Activated CD4-positive, alpha-beta memory T cell treated with anti-CD3 and anti-CD28 coated beads, Interleukin-2, amount 10 ng/mL, durations not matched to agents 7 days and 5 days (primary cell): ENCODE results near the gene CEP41. TPM values are rescaled to one million over a fixed set of nuclear protein-coding genes. Genes with fewer than 3 reads are reported as not detected.

Experiments
- CTCF ChIA-PET: fragments of 350-600 bp; sonication (Branson Sonifier 250); formaldehyde crosslinking; loops from one replicate; lab custom pipeline; 2021; ENCODE audit warnings: antibody characterized with exemption, inconsistent platforms; lab: Charles Lee
- POLR2A ChIA-PET: fragments of 350-600 bp; sonication (Branson Sonifier 250); formaldehyde crosslinking; loops from one replicate; lab custom pipeline; 2021; ENCODE audit warnings: antibody characterized with exemption; lab: Charles Lee
- DNase-seq: peaks from one replicate; pipeline ENCODE4 v3.0.0-alpha.2; 2020
- H3K27ac Mint-ChIP-seq: one replicate; pipeline ENCODE4 v1.8.0; 2021; ENCODE audit warnings: mild to moderate bottlenecking, mixed read lengths
- H3K27me3 Mint-ChIP-seq: one replicate; pipeline ENCODE4 v1.8.0; 2021; ENCODE audit warnings: mixed read lengths
- H3K36me3 Mint-ChIP-seq: one replicate; pipeline ENCODE4 v1.8.0; 2021; ENCODE audit warnings: low read depth, mixed read lengths
- H3K4me1 Mint-ChIP-seq: one replicate; pipeline ENCODE4 v1.8.0; 2021; ENCODE audit warnings: mixed read lengths
- H3K4me3 Mint-ChIP-seq: one replicate; pipeline ENCODE4 v1.8.0; 2021; ENCODE audit warnings: mild to moderate bottlenecking, mixed read lengths
- H3K9me3 Mint-ChIP-seq: one replicate; pipeline ENCODE4 v1.8.0; 2021; ENCODE audit warnings: mixed read lengths
- total RNA-seq, 2 experiments: library from RNA; stranded (reverse); gene quantifications; one replicate each; pipeline ENCODE4 v1.2.3, GENCODE V29; 2021

Gene CEP41
- total RNA-seq, 2 experiments from 2014 or later: 13.2 to 15.7 TPM

DNA sequence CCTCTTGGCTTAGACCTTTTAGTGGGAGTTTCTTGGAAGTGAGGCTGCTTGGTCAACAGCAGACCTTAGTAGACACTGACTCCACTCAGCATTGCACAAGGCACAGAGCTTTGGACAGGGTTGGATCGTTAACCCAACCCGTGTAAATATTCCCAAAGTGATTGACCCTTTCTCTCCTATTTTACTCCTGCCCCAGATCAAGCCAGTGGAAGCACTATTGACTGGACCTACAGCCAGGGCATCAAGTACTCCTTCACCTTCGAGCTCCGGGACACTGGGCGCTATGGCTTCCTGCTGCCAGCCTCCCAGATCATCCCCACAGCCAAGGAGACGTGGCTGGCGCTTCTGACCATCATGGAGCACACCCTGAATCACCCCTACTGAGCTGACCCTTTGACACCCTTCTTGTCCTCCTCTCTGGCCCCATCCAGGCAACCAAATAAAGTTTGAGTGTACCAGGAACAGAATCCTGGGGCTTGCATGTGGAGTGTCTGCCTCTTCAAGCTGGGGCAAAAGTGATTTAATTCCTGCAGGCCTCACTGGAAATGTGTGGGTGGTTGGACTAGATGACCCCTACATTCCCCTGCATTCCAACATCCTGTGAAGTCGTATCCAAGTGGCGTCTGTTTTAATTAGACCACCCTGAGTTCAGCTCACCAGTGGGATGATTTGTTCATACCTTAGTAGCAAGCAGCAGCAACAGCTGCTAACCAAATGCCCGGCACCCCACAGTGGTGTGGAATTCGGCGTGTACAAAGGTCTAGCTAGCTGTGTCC, 53.0 kb downstream of the CEP41 start:
- Mint-ChIP-seq H3K36me3 (no peaks in the 10 kb centered on the region), H3K9me3 (no peaks in the 10 kb centered on the region), H3K27me3 (no peaks in the 10 kb centered on the region), H3K27ac (no peak overlapping the region), H3K4me3 (no peak overlapping the region), H3K4me1 (no peaks in the 10 kb centered on the region)
- CTCF ChIA-PET: no interaction called here
- DNase-seq: no peak
- POLR2A ChIA-PET: no interaction called here

DNA sequence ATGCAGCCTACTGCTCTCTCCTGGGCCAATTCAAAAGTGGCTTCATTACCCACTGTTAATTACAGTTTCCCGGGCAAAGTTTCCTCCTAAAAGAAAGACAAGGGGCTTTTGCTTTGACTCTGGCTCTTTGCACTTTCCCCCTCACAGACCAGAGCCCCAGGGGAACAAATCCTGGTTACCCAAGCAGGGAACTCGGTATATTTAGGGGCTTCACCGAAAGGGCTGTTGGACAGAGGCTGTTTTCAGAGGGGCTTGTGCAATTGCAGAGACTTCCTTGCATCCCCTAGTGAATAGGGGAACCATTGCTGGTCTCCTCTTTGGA, 53.5 kb downstream of the CEP41 start:
- H3K4me3 Mint-ChIP-seq: no peak overlapping the region
- H3K4me1 Mint-ChIP-seq: no peaks in the 10 kb centered on the region
- ChIA-PET CTCF (no interaction called here), POLR2A (no interaction called here)
- DNase-seq: no peak
- no peak overlapping the region for H3K27ac Mint-ChIP-seq
- H3K27me3 Mint-ChIP-seq: no peaks in the 10 kb centered on the region
- H3K36me3 Mint-ChIP-seq: no peaks in the 10 kb centered on the region
- no peaks in the 10 kb centered on the region for H3K9me3 Mint-ChIP-seq

DNA sequence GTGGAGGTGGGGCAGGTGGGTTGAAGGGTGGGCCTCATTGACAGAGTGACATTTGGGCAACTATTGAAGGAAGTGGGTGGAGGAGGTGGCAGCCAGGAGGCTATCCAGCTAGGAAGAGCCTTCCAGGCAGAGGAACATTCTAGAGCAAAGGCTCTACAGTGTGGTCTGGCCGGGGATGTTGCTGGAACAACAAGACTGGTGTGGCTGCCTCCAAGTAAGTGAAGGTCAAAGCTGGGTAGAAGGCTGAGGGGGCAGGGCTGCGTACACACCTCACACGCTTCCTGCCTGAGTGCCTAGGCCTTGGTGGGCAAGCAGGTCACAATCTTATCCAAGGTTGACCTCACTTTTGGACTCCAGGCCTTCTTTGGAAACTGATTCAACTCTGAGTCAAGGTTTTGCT, 53.9 kb downstream of the CEP41 start:
- no peak for DNase-seq

DNA sequence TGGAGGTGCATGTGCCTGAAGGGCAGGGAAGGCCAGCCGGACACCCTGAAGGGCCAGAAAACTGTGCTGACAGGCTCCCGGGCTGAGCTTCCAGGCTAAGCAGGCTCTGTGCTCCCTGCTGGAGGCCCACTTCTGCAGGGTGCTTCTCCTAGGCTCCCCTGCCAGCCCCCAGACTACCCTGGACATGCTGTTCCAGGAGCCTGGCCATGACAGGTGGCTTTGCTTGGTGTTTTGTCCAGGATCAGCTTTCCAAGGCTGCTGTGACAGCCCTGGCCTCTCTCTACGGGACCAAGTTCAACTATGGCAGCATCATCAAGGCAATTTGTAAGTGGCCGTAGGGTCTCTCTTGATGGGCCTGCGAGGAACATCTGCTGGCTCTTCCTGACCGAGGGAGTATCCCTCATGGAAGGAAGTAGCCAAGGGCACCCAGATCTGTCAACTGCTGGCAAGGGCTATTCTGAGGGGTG, 55.2 kb downstream of the CEP41 start:
- Mint-ChIP-seq H3K36me3 (no peaks in the 10 kb centered on the region), H3K9me3 (no peaks in the 10 kb centered on the region), H3K4me1 (no peaks in the 10 kb centered on the region), H3K27ac (no peak overlapping the region), H3K27me3 (no peaks in the 10 kb centered on the region), H3K4me3 (no peak overlapping the region)
- DNase-seq: no peak
- POLR2A ChIA-PET: no interaction called here
- CTCF ChIA-PET: no interaction called here

More for the DNA sequence above, 53.9 kb downstream of the CEP41 start:
- no peaks in the 10 kb centered on the region for H3K9me3 Mint-ChIP-seq
- H3K4me1 Mint-ChIP-seq: no peaks in the 10 kb centered on the region
- no peaks in the 10 kb centered on the region for H3K36me3 Mint-ChIP-seq
- POLR2A ChIA-PET: no interaction called here
- no peak overlapping the region for H3K4me3 Mint-ChIP-seq
- H3K27ac Mint-ChIP-seq: no peak overlapping the region
- no peaks in the 10 kb centered on the region for H3K27me3 Mint-ChIP-seq
- CTCF ChIA-PET: no interaction called here

DNA sequence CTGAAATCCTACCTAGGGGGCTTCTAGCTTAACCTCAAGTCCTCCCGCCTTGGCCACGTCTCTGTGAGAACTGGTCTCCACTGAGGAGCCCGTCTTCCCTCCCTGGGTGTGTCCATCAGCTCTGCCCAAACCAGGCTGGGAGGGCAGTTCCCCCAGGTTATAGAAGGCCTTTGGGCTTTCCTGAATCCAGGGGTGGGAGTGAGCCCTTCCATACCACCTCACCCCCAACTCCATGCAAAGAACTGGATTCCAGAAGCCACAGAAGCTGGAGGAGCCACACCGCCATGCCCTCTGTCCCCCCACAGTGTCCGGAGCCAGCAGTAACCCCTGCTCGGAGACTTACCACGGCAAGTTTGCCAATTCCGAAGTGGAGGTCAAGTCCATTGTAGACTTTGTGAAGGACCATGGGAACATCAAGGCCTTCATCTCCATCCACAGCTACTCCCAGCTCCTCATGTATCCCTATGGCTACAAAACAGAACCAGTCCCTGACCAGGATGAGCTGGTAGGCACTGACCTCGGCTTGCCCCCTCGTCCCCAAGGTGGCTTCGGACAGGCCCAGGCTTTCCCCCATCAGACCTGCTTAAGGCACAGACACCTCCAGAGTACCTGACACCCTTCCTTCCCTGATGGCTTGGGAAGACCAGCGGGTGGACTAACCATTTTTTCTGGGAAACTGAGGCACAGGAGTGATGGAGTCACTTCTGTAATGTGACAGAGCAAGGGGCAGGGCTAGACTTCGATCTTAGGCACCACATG, 55.8 kb downstream of the CEP41 start:
- no peak overlapping the region for H3K27ac Mint-ChIP-seq
- H3K9me3 Mint-ChIP-seq: no peaks in the 10 kb centered on the region
- POLR2A ChIA-PET: no interaction called here
- H3K4me3 Mint-ChIP-seq: no peak overlapping the region
- no peaks in the 10 kb centered on the region for H3K27me3 Mint-ChIP-seq
- no peak for DNase-seq
- H3K36me3 Mint-ChIP-seq: no peaks in the 10 kb centered on the region
- CTCF ChIA-PET: no interaction called here
- H3K4me1 Mint-ChIP-seq: no peaks in the 10 kb centered on the region

DNA sequence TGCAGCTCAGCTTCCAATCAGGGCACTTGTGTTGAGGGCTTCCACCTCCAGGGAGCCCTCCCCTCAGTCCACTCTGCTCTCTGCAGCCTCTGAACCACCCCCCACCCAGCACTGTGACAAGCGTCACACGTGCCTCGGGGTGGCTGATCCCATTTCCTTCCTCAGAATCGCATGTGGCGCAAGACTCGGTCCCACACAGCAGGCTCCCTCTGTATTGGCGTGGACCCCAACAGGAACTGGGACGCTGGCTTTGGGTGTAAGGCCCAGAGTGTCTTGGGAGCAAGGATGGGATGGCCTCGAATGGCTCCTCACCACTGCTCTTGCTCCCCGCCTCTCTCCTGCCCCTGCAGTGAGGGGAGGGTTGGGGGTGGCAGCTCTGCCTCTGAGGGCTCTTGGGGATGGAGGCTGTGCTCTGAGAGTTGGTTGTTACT, 56.4 kb downstream of the CEP41 start:
- CTCF ChIA-PET: no interaction called here

DNA sequence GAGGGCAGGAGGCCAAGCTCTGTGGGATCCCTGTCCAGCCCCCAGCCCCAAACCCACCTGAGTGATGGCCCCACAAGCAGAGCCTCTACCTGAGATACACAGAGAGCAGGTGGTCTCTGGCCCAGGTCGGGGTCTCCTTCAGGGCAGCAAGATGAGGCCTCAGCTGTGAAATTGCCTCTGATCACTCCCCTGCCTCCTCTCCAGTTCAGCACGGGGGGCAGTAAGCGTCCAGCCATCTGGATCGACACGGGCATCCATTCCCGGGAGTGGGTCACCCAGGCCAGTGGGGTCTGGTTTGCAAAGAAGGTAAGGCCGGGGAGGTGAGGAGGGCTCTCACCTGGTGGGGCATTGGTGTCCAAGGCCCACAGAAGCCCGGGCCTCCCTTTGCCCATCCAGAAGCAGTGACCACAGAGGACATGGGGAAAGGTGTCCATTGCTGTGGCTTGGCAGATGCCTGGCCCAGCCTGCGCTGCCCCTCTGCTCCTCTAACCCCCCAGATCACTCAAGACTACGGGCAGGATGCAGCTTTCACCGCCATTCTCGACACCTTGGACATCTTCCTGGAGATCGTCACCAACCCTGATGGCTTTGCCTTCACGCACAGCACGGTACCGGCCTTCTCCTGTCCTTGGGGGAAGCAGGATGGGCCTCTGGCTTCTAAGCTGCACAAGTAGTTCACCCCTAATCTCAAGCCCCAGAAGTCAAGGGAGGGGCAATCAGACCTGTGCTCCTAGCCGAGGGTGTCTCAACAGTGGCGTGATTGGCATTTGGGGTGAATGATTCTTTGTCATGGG, 57.4 kb downstream of the CEP41 start:
- Mint-ChIP-seq H3K27me3 (no peaks in the 10 kb centered on the region), H3K4me3 (no peak overlapping the region), H3K9me3 (no peaks in the 10 kb centered on the region), H3K4me1 (no peaks in the 10 kb centered on the region), H3K27ac (no peak overlapping the region), H3K36me3 (no peaks in the 10 kb centered on the region)
- DNase-seq: no peak
- ChIA-PET POLR2A (no interaction called here), CTCF (no interaction called here)

More for the DNA sequence above, 56.4 kb downstream of the CEP41 start:
- DNase-seq: no peak
- no peaks in the 10 kb centered on the region for H3K9me3 Mint-ChIP-seq
- POLR2A ChIA-PET: no interaction called here
- H3K4me3 Mint-ChIP-seq: no peak overlapping the region
- H3K4me1 Mint-ChIP-seq: no peaks in the 10 kb centered on the region
- no peaks in the 10 kb centered on the region for H3K36me3 Mint-ChIP-seq
- H3K27ac Mint-ChIP-seq: no peak overlapping the region
- H3K27me3 Mint-ChIP-seq: no peaks in the 10 kb centered on the region

DNA sequence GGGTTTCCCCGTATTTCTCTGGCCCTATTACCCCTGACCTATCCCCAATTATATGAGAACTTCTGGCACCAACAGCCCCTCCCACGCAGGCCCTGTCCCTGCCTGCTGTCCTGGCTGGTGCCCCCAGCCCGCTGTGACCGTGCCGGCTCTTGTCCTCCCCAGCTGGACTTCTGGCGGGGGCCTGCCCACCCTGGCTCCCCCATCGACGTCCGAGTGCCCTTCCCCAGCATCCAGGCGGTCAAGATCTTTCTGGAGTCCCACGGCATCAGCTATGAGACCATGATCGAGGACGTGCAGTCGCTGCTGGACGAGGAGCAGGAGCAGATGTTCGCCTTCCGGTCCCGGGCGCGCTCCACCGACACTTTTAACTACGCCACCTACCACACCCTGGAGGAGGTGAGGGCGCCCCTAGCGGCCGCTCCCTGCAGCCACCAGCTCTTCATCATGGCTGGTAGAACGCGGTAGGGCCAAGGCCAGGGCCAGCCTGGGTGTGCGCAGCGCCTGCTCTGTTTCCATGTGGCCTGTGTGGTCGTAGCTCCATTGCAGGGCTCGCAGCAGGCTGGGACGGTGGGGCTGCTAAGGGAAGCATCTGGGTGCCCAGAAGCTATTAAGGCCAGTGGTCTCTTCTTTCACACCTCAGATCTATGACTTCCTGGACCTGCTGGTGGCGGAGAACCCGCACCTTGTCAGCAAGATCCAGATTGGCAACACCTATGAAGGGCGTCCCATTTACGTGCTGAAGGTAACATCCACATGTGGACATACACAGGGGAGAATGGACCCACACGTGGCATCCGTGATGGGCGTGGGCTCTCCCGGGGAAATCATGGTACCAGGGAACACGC, 59.1 kb downstream of the CEP41 start:
- Mint-ChIP-seq H3K9me3 (no peaks in the 10 kb centered on the region), H3K36me3 (no peaks in the 10 kb centered on the region), H3K4me1 (no peaks in the 10 kb centered on the region), H3K27me3 (no peaks in the 10 kb centered on the region), H3K27ac (no peak overlapping the region), H3K4me3 (no peak overlapping the region)
- CTCF ChIA-PET: interaction anchor here (0.5 to 0.6 kb wide), 2 partner anchors 167 to 547 kb away, joined by 3 read pairs; no protein-coding TSS in a partner anchor
- no peak for DNase-seq
- POLR2A ChIA-PET: no interaction called here

DNA sequence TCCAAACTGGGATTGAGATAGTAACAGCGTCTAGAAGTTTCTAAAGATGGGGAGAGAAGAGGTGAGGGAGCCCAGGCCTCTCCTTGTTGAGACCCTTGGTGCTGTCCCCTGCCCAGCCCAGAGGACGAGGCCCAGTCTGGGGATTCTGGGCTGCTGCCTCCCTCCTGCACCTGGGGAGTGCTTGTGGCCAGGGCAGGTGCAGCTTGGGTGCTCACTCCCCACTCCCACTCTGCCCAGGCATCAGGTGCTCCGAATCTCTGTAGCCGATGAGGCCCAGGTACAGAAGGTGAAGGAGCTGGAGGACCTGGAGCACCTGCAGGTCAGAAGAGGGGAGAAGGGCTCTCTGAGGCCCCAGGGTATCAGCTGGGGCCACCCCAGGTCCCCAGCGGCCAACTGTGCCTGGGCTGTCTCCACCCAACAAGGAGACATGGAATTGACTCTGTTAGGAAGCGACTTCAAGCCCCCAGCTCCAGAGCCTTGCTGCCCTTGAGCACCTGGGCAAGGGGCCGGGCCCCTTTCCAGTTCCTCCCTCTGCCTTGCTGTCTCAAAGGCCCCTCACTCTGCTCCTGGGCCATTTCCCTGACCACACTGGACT, 59.9 kb downstream of the CEP41 start:
- ChIA-PET POLR2A (no interaction called here), CTCF (no interaction called here)
- Mint-ChIP-seq H3K27me3 (no peaks in the 10 kb centered on the region), H3K27ac (no peak overlapping the region), H3K36me3 (no peaks in the 10 kb centered on the region), H3K4me1 (no peaks in the 10 kb centered on the region), H3K4me3 (no peak overlapping the region), H3K9me3 (peaks cover 7% of the 10 kb centered on the region)
- DNase-seq: no peak

DNA sequence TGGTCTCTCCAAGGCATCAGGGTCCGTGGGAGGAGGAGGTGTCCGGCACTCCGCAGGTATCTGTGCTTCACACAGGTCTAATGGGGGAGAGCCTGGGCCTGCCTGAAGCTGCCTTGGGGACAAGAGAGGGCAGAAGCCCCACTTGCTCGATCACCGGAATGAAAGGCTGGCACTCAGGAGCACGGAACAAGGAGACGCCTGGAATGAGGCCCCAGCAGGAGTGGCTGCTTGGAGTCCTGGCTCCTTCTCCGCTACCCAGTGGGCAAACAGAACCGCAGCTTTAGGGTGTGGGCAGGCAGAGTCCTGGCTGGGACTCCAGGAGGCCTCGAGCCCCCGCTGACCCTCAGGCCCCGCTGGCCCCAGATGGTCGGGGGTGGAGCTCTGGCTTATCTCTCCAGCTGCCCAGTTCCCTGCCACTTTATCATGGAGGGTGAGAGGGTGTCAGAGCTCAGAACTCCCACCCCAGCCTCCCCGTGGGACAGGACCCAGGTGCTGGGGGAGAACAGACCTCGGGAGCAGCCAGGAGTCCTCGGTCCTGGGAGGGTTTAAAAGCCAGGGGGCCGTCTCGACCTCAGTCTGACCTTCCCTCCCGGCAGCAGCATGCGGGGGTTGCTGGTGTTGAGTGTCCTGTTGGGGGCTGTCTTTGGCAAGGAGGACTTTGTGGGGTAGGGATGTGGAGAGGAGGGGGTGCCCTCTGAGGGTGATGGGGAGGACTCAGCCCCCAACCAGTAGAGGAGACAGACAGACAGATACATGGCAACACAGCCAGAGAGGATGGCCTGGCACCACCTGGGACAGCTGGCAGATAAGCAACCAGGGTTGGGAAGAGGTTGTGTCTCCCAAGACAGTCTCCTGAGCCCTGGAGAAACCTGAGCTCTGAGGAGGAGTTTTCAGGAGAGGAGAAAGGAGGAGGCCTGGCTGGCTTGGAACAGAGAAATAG, 60.6 kb downstream of the CEP41 start, which contains the start of gene CPA1:
CPA1 (plus strand) TSS at position 574 of the 940 bp plus-strand sequence; CDS start at position 601, 27 bp downstream.
- no peak within 1 kb of the TSS for H3K27ac Mint-ChIP-seq
- no peaks in the 10 kb centered on the region for H3K4me1 Mint-ChIP-seq
- no peaks in the 10 kb centered on the region for H3K27me3 Mint-ChIP-seq
- peaks cover 8% of the 10 kb centered on the region for H3K9me3 Mint-ChIP-seq
- no peak for DNase-seq
- CTCF ChIA-PET: no interaction called here
- no peaks in the 10 kb centered on the region for H3K36me3 Mint-ChIP-seq
- POLR2A ChIA-PET: no interaction called here
- H3K4me3 Mint-ChIP-seq: no peak within 1 kb of the TSS

DNA sequence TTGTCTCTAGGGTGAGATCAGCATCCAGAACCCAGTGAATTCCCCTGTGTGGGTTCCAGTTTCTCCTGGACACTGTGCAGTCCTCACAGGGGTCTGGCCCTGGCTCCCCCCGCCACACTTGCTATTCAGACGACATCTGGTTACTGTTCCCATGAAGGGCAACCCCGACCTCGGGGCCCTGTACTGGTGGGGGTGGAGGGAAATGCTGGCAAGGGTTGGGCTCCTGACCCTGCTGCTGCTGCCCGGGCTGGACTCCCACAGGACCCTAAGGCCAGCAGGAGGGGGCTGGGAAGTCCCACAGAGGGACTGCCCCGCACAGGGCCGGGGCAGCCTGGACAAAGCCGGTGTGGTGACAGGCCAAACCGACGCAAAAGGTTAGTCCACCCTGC, 61.3 kb downstream of the CEP41 start:
- POLR2A ChIA-PET: no interaction called here
- CTCF ChIA-PET: no interaction called here

More for the DNA sequence above, 61.3 kb downstream of the CEP41 start:
- H3K27me3 Mint-ChIP-seq: no peaks in the 10 kb centered on the region
- no peak overlapping the region for H3K27ac Mint-ChIP-seq
- no peaks in the 10 kb centered on the region for H3K36me3 Mint-ChIP-seq
- H3K4me1 Mint-ChIP-seq: no peaks in the 10 kb centered on the region
- peaks cover 8% of the 10 kb centered on the region for H3K9me3 Mint-ChIP-seq
- no peak overlapping the region for H3K4me3 Mint-ChIP-seq
- no peak for DNase-seq
